HG03342 (cell line): ENCODE data around the gene FAR2.
"Not testable (repeated sequence)": the region's sequence is repeated elsewhere in the genome, so short reads cannot be mapped to it uniquely, and the experiment has no call there.

Experiments used
- ATAC-seq: cut with Tn5 transposase; IDR thresholded peaks from one replicate; pipeline ENCODE4 v1.9.1; 2021; ENCODE audit warnings: mild to moderate bottlenecking, moderate library complexity; ENCODE audit not compliant: unreplicated experiment

FAR2 gene

DNA sequence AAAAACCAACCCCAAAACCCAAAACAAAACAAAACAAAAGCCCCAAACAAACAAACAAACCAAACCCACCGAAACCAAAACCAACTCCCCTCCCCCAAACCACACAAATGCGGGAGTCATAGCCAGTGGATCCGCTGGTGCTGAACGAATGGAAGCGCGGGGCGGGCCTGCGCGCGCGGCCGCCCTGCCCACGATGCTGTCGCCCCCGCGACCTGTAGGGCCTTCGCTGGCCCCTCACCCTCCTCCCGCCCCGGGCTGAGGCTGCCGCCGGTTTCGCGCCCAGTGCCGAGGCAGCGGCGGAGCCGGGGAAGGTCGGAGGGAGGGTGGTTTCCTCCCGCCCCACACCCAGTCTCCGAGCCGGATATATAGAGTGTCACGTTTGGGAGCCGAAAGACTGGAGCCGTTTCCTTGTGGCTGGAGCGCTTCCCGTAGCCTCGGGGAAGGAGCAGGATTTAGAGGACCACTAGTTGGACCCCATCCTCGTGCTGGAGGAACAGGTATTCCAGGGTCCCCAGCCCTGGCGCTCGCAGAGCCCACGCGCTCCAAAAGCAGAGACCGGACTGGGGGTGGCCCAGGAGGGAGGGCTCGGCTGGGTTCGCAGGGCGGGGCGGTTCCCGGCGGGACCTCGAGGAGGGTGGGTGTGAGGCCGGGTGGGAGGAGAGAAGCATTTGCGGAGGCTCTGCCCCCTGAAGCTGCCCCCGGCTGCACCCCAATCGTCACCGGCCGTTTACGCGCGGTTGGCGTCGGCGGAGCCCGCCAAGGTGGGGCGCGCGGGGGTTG lies at the start of gene FAR2:
Gene FAR2 (plus strand): TSS at position 368 of the 780 bp plus-strand sequence. CDS start 121,172 bp downstream, outside the sequence.
- peak; percentile 42 for ATAC-seq

DNA sequence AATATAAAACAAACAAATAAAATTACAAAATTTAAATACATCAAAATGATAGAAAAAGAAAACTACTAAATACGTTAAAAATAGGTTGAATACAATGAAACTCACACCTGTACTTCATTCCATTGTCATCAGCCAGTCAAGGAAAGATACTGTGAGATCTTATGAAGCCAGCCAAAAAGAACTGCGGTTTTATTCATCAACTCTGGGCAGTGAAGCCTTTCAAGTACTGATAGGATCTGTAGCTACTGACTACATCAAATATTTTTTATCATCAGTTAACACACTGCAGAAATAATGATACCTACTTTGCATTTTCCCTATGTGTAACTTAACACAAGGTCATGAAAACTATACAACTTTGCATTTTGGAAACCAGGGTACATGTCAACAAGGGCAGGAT lies 46.3 kb upstream of the FAR2 start:
- ATAC-seq = no peak

DNA sequence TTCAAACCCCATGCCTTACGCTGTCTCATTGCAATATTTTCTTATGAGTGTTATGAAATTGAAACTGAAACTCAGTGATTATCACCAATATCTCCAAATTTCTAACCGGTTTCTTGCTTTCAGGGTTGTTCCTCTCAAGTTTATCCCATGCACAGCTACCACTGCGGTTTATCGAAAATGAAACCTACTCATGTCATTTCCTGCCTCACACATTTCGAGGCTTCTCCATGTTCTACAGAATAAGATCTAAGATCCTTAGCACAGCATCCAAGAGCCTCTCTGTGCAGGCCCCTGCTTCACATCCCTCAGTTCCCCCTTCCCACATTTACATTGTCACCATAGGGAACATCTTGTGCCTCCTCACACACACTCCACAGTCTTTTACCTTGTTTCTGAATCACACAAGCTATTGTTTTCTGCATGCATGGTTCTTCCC lies 45.5 kb upstream of the FAR2 start:
- peak; percentile 98 for ATAC-seq

DNA sequence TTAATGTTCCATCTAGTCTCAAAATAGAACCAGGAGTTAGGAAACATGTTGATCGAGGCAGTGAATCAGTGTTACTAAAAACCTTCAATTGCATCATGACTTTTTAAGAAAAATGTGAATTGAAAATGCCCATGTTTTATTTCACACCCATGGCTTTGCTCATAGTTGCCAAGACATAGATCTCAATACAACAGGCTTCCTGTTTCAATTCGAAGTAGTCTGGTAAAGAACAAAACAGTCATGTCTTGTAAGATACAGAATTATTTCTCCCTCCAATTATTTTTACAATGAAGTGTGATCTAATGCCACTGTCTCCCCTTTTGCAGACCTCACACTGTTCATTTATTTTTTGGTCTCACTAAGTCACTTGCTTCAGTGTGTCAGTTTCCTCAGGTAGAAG lies 44.6 kb upstream of the FAR2 start:
- no peak for ATAC-seq

DNA sequence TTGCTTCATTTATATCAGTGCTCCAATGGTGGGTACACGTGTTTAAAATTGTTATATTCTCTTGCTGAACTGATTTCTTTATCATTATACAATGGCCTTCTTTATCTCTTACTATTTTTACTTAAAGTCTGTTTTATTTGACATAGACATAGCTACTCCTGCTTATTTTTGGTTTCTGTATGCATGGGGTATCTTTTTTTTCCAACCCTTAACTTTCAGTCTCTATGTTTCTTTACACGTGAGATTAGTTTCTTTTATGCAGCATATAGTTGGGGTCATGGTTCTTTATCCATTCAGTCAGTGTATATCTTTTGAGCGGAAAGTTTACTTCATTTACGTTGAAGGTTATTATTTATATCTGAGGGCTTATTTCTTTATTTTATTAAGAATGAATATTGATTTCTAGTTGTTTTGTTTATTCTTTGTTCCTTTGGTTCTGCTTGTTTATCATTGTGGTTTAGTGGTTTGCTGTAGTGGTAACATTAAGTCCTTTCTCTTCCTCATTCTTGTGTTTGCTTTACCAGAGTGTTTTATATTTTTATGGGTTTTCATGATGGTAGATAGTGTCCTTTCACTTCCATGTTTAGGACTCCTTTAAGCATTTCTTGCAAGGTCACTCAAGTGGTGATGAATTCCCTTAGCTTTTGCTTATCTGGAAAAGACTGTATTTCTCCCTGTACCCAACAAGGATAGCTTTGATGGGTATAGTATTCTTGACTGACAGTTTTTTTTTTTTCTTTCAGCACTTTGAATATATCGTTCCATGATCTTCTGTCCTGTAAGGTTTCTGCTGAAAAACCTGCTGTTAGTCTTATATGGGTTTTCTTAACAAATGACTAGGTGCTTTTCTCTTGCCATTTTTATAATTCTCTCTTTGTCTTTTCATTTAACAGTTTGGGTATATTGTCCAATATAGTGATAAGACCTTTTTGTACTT lies 38.3 kb upstream of the FAR2 start:
- peak; percentile 89 for ATAC-seq

DNA sequence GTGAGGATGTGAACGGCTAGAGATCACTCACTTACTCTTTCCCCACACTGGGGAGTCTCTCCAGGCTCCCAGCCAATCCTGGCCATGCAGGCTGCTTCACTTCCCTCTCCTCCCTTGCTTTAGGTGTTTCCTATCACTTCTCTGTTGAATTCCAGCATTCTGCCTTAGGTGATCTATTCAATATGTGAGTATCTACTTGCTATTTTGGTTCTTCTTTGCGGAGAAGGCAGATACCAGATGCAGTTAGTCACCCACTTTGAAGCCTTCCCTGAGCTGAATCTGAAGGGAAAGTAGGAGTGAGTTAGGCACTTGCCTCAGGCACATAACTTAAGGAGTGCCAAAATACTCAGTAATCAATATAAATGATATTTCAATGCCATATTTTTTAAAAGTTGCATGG lies 36.0 kb upstream of the FAR2 start:
- no peak for ATAC-seq

DNA sequence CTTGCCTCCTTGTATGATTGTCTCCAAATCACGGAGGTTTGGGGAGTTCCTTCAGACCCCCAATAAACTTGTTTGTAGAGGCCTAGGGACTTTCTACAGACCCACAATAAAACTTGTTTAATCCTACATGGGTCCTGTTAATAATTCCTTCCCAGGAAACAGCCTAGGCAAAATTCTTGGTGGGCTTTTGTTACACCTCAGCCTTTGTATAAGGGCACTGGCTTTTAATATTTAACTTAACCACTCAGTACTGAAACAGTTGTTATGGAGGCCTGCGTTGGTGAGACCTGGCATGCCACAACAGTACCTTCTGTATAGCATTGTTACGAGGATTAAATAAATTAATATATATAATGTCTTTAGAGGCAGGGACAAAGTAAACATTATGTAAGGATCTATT lies 32.7 kb upstream of the FAR2 start:
- ATAC-seq = no peak

DNA sequence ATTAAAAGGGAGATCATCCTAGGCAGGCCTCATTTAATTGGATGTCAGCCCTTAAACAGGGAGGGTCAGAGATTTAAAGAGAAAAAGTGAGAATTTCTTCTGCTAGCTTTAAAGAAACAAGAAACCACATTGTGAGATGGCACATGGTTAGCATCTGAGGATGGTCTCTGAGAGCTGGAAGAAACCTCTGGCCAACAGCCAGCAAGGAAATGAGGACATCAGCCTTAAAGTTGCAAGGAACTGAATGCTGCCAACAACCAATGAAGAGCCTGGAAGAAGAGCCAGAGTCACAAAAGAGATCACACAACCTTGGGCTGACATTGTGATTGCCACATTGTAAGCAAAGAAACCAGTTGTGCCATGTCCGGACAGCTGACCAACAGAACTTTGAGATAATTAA lies 17.5 kb upstream of the FAR2 start:
- no peak for ATAC-seq

DNA sequence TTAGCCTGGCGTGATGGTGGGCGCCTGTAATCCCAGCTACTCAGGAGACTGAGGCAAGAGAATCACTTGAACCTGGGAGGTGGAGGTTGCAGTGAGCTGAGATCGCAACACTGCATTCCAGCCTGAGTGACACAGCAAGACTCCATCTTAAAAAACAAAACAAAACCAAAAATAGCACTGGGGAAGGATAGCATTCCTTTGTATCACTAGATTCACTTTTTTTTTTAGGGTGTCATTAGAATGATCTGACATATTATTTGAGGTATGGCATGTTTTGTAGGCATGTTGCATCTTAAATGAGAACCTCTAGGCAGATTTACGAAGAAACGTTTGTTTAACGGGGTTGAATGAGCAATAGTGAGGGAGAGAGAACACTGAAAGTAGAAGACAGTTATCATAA lies 16.8 kb upstream of the FAR2 start:
- ATAC-seq = no peak

DNA sequence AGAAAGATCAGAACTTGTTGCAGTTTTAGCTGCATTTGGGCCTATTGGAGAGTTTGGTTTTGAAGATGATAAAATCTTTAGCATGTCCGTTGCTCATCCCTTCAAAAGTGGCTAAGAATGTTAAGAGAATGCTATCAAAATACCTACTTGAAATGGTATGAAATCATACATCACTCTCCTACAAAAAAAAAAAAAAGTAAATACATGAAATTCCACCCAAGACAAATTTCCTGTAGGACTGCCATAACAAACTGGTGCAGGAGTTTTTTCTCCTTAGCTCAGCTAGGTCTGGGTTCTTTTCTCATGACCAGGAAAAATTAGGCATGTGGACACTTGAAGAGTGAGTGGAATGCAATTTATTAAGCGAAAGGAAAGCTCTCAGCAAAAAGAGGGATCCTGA lies 15.9 kb upstream of the FAR2 start:
- ATAC-seq = no peak

DNA sequence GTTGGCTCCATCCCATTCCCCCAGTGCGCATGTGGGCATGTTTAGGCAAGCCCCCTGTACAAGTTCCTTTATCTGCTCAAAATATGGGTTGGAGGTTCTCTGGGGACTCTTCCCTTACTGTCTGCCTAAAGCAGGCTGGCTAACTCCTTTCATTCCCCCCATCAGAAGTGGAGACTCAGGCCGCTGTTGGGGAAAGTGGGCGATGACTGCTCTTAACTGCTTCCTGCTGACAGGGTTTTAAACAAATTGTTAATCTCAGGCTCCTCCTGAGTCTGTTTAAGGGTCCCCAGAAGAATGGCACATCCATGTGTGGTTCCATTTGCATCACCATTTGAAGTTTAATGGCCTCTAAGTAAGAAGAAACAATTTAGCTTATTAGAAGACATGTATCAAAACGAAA lies 15.4 kb upstream of the FAR2 start:
- ATAC-seq = no peak

DNA sequence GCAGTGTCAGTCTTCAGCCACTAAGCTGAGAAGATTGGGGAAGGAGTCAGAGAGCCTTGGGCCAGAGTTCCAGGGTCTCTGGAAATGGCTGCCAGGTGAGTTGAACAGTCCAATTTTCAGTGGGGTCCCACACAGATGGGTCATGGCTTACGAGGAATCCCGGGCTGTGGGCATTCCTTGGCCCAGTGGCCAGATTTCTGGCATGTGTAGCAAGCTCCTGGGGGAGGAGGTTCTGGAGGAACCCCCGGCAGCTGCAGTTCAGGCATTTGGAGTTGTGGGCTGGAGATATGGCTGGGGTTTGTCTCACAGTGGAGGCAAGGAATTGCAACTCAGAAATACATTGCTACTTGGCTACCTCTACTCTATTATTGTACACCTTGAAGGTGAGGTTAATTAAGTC lies 10.8 kb upstream of the FAR2 start:
- not testable (repeated sequence) for ATAC-seq

DNA sequence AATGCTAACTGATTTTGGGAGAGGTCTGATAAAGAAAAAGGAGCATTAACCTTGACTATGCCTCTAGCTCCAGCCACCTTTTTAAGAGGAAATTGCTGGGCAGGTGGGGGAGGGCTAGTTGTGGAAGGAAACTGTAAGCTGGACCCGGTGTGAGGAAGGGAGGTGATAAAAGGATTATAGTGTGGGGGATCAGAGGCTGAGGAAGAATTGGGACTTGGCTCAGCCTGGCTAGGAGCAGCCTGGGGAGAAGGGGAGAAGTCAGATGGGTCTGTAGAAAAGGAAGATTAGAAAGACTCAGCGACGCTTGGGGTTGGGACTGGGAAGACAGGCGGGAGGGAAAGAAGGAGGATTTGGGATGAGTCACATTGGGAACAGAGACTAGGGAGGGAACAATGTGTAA lies 10.2 kb upstream of the FAR2 start:
- not testable (repeated sequence) for ATAC-seq

DNA sequence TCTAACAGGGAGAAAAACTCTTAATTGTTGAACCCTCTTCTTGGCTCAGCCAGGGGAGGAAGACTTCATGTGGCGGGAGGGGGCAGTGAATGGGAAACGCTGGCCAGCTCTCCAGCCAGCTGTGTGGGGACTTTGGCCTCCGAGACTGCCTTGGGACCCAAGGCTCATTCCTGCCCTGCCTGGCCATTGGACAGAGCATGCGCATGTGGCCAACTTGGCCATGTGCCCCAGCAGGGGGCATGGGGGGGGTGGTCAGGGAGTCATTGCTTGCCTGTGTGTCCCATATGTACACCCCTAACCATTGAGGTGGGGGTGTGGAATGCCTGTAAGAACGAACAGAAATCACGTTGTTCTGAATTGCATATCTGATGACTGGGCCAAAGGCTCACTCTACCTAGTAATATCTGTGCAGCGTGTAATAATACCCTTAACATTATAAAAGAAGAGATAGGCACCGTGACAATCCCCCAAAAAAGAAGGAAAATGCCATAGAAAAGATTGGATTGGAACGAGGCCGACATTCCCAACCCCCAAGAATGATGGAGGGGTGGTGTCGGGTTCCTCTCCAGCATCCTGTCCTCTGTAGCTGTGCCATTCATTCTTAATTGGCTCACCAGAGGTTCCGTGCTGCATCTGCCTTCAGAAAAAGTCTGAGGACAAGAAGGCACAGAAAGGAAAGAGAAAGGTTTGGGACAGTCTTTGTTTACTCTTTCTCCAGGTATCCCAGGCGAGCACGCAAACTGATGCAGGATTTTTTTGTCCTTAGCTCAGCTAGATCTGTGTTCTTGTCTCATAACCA lies 3.5 kb upstream of the FAR2 start:
- ATAC-seq = no peak

DNA sequence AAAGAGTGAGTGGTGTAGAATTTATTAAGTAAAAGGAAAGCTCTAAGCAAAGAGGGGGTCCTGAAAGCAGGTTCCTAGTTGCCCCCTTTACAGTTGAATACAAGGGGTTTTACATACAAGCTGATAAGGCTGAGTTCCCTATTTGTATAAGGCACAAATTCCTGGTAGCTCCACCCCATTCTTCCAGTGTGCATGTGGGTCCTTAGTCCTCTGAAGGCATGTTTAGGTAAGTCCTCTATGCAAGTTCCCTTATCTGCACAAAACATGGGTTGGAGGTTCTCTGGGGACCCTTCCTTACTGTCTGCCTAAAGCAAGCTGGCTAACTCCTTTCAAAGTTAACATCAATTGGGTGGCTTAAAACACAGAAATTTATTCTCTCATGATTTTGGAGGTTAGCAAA lies 2.9 kb upstream of the FAR2 start:
- ATAC-seq = no peak

DNA sequence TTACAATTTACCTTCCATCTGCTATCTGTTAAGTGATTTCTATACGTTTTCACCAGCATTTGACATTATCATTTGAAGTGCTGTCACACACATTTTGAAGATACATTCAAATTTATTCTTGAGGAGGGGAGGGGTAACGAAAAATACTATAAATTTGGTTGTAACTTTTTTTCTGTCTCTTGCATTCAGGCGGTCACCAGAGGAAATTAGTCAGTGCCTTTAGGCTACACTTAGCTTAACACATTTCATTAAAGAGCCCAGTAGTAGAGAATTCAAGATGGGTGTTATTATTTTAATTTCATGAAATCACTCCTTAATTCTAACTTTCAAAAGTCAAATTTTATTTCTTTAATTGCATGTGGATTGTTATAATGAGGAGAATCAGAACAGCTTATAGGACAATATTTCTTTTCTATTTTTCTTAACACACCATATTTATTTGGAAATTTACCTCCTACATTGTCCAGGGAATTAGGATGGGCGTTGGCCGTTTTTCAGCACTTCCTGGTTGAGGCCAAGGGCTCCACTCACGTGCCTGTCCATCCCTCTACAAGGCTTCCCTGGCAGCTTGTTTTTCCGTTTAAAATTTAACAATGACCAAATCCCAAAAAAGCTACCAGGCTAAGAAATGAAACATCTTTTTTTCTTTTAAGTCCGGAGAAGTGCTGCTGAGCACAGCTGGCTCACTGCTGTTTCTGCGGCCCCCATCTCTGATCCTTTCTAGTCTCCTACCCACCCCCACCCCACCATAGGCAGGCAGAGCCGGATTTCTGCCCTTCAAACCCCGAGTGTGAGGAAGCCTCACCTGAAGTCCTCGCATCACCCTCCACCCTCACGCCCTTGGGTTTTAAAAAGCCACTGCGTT lies 1.1 kb upstream of the FAR2 start:
- ATAC-seq = no peak

DNA sequence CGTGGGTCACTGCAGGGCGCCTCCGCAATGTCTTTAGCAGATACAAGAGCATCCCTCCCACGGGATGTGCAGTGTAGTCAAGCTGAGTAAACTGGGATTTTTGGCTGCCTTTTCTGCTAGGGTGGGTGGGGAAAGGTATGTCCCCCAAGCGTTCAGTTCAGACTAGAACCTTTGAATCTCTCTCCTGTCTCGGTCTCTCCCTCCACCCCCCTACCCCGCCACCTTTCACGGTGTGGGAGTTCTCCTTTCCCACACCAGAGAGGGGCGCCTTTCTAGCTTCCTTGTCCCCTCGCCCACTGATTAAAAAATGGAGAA lies 525 bp upstream of the FAR2 start:
- peak; percentile 4 for ATAC-seq

DNA sequence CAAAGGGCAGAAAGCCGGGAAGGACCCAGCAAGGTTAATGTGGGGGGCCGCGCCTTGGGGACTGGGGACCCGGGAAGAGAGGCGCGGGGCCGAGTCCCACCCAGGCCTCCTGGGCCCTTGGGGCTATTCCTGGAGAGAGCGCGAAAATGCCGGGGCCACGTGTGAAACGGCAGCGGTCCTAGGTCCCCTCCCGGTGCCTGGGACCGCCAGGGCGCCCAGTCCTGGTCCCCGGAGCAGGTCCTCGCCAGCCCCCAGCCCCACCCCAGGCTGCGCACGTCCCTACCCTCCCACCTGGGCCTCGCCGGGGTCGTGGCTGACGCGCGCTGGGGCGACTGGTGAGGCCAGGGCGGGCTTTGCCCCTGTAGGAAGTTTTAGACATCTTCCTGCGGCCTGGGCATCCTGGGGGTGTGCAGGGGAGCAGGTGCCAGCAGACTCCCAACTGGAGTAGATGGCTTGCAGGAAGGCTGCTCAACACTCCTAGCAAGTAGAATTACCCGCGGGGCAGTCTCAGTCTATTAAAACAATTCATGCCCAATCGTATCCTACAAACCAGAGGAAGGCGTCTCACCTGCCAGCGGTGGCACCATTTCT lies 708 bp downstream of the FAR2 start:
- no peak for ATAC-seq

DNA sequence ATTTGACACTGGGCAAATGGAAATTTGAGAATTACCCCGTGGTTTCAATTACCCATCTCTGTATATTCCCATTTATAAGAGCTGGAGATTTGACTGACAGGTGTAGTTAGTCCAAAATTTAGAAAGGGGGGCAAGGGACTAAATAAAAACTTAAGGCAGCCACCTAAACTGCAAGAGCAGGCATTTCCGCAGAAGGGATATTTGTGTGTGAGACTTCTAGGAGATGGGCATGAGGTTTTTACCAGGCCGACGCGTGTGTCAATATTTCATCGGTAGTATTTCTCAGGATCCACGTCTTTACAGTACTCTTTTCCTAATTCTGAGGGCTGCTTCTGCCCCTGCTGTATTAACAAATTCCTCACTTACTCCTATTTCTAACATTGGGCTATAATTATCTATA lies 1.4 kb downstream of the FAR2 start:
- ATAC-seq = no peak
